Germinal center (tissue), 1 donor: ENCODE measurements around the gene MISP3.
A peak's percentile ranks its signal among the peaks of the same experiment; 100 is the strongest.

Experiments
- DNase-seq: peaks from one replicate; pipeline ENCODE4 v3.0.0; 2012; ENCODE audit warnings: mixed read lengths, low spot score

MISP3 gene

DNA sequence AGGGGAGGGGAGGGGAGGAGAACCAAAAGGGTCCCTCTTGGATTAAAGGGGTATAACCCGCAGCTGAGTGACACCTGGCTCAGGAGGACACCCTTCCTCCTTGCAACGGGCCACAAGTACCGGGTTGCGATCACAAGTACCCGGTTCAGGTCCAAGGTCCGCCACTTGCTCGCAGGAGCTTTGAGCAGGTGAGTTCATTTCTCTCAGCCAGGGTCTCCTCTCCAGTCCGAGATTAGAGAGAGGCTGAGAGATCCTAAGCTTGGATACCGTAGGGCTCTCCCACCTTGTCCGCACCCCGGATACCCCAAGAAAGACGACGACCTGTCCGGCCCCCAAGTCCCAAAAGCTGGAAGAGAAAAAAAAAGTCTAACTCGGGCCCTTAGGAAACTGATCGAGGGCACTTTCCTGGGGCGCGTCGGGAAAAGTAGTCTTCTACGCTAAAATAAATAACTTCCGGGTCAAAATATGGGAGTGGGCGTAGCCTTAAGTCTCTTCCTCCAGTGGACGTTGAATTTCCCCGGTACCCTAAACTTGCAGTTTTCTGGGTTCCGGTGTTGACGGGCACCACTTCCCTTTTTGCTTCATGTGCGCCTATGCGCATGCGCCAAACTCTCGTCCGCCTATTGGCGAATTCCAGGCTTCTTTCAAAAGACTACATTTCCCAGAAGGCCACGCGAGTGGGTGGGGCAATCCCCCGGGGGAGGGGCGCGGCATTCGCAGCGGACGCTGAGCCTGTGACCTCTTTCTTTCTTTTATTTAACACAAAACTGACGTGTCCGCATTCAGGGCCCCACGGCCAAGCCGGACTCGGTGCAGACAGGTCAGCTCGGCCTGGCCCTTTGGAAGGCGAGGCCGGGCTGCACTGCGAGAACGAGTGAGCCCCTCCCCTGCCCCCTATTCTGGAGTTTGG lies 8.6 kb downstream of the MISP3 start:
- peak; percentile 98 for DNase-seq

- no peak for DNase-seq
Observed at GRCh38 chr19:14081797-14082674, 9.4 kb downstream of the MISP3 start.

DNA sequence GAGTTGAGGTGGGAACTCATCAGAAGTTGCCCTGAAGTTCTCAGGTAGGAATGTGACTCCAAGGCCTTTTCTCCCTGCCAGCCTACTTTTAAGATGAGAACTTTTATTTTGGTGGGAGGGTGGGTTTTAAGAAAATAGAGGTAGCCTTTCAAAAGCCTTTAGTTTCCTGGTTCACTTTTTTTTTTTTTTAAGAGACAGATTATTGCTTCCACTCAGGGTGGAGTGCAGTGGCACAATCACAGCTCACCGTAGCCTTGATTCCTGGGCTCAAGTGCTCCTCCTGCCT lies 10.0 kb downstream of the MISP3 start:
- no peak for DNase-seq

DNA sequence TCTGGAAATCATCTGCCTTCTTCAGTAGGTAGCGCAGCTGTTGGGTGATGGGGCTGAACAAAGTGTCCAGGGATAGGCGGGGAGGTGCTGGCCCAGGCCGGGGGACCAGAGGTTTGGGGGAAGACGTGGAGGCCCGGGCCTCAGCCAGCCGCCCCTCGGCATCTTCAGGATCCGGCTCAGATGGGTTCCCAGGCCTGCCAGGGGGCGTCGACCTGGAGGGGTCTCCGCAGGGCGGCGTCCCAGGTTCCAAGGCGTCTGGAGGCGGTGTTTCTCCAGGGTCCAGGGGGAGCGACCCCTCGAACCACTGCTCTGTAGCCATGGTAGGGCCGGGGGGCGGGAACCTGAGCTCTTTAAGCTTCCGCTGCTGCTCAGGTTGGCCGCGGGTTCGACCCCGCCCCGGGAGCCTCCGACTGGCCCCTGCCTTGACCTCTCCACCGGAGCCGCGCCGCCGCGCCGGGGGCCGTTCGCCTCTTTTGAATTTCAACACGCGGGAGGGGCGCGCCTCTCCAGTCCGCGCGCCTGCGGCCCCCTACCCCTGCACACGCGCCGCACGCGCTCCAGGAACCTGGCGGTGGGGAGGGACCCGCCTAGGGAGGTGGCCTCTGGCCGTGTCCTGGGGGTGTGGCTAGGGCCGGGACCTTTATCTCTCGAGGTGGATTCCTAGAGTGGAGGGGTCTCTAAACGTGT lies 12.9 kb downstream of the MISP3 start, which contains the start of gene C19orf67:
TSS of gene C19orf67 (minus strand) at position 475 of the 687 bp plus-strand sequence. CDS start at position 319, 156 bp downstream.
- no peak for DNase-seq

- DNase-seq = no peak
Observed at GRCh38 chr19:14086098-14086497, 13.5 kb downstream of the MISP3 start.

- no peak for DNase-seq
Observed at GRCh38 chr19:14088634-14089411, 16.2 kb downstream of the MISP3 start.

DNA sequence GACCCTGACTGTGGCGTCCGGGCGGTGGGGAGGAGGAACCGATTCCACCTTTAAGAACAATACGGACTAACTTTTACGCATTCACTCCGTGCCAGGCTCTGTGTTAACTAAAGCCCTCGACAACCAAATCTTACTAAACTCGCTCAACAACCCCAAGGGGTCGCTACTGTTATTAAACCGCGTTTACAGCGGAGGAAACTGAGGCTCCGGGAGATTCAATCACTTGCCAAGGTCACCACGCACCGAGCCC lies 16.8 kb downstream of the MISP3 start:
- peak; percentile 25 for DNase-seq

DNA sequence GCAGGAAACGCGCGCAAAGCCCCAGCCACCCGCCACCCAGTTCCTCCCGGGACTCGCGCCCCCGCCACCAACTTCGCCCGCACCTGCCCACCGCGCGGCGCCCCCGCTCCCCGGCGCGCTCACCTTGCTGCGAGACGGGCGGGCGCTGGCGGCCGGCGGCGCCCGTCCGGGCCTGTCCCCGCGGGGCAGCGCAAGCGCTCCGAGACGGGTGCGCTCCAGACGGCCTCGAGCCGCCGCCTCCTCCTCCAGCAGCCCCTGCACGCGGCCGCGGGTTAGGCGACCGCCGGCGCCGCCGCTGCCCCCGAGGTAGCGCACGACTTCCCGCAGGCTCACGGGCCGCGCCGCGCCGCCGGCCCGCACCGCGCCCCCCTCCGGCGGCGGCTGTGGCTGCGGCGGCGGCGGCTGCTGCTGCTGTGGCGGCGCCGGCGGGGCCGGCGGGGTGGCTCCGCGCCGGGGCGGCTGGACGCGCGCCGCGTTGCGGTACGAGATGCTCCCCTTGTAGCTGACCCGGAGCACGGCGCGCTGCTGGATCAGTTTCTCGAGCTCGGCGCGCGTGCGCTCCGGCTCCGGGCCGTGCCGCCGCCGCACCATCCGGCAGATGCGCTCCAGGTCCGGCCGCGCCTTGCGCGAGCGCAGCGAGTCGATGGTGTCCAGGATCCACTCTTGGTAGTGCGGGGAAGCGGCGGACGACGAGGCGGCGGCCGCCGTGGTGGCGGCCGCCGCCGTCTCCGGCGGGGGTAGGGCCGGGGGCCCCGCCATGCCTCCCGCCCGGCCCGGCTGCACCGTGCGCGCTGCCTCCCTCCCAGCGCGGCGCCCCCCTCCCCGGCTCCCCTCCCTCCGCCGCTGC lies 17.3 kb downstream of the MISP3 start:
- peak; percentile 56 for DNase-seq

DNA sequence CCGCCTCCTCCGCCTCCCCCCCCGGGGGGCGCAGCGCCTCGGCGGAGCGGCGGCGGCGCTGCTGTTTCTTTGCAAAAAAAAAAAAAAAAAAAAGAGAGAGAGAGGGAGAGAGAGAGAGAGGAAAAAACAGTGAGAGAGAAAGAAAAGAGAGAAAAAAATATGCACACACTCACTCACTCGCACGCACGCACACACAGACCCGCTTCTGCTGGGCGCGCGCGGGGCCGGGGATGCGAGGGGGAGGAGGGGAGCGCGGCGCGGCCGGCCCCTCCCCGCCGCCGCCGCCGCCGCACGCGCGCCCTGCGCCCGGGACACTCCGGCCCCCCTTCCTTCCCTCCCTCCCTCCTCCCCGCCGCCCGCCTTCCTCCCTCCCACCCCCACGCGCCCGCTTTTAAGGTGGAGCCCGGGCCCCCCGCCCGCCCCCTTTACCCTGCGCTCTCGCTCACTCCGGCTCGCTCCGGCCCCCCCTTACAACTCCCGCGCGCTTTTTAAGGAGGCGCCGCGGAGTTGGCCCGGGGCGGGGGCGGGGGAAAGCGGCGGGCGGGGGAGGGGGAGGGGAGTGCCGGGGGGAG lies 18.0 kb downstream of the MISP3 start, which contains the start of gene SAMD1:
TSS of gene SAMD1 (minus strand) at position 243 of the 572 bp plus-strand sequence.
- DNase-seq = peak; percentile 88

DNA sequence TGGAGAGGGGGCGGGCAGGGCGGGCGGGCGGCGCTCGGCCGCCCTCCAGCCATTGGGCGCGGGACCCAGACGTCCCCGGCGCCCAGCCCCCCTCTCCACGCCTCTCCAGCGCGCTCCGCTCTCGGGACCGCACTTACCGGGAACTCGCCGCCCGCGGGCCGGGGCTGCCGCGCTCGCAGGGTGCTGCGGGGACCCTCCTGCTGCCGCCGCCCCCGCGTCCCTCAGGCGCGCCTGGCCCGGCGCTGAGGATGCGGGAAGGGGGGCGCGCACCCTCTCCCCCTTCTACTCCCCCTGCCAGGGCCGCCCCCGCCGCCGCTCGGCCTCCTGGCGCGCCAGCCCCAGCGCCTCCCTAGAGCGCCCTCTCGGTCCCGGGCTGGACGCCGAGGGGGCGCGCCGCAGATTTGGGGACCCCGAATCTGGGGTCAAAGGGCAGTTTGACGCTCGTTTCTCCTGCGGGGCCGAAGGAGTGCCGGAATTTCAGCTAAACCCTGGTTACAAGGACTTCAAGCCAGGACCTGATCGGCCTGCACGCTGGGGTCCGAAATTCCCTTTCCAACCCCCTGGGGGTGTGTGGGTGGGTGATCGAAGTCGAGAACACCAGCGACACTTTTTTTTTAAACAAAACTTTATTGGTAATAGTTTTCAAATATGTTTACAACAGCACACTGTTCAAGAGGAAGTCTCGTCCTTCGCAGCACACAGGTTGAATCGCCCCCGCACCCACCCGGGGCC lies 18.7 kb downstream of the MISP3 start:
- peak; percentile 91 for DNase-seq

GRCh38 chr19:14091813-14092462 lies 19.4 kb downstream of the MISP3 start:
- peak; percentile 61 for DNase-seq

GRCh38 chr19:14093117-14093823 lies 20.7 kb downstream of the MISP3 start:
- no peak for DNase-seq

DNA sequence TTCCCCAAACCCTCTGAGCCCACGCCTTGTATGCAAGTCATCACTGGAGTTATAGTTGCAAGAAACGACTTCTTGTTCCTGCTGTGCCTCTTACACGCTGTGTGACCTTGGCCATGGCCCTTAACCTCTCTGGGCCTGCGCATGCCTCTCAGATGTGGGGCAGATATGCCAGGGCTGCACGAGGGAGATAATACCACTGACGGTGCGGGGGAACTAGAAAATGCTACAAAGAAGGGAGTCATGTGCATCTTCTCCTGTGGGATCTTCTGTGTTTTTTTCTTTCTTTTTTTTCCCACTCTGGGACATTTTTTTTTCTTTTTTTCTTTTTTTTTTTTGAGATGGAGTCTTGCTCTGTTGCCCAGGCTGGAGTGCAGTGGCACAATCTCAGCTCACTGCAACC lies 22.3 kb downstream of the MISP3 start:
- DNase-seq = no peak

DNA sequence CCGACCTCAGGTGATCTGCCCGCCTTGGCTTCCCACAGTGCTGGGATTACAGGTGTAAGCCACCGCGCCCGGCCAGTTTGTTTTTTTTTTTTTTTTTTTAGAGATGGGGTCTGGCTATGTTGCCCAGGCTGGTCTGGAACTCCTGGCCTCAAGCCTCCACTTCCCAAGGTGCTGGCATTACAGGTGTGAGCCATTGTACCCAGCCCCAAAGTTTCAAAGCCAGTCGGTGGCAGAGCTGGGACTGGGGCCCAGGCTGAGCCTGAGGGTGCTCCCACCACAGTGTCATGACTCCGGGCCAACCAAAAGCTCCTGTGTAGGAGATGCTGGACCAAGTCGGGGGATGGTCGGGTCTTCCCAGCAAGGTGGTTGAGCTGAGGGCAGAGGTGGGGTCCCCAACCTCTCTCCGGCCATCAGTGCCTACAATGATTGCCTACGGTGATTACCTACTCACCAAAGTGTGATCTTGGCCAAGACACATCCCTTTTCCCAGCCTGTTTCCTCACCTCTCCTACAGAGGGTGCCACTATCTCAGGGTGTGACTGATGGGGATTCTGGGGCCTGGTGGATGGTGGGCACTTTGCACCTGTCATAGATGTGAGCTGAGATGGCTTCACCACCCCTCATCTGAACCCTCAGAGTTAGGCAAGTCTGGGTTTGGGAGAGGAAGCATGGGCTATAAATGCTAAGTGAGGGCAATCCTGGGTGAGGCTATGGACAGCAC lies 23.8 kb downstream of the MISP3 start:
- no peak for DNase-seq

GRCh38 chr19:14097532-14098151 lies 25.1 kb downstream of the MISP3 start:
- DNase-seq = no peak

DNA sequence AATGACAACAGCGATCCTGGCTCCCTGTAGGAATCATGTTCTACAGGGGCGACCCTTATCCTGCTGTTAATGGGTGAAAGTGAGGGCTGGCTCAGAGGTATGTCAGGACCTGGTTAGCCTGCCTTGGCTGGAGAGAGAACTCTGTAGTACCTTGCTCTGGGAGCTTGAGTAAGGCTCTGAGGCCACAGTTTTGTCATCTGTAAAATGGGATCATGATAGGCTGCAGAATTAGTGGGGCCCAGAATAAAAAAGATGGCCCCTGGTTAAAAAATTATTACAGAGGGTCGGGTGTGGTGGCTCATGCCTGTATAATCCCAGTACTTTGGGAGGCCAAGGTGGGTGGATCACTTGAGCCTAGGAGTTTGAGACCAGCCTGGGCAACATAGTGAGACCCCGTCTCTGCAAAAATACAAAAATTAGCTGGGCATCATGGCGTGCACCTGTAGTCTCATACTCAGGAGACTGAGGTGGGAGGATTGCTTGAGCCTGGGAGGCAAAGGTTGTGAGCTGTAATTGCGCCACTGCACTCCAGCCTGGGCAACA lies 28.5 kb downstream of the MISP3 start:
- DNase-seq = no peak

DNA sequence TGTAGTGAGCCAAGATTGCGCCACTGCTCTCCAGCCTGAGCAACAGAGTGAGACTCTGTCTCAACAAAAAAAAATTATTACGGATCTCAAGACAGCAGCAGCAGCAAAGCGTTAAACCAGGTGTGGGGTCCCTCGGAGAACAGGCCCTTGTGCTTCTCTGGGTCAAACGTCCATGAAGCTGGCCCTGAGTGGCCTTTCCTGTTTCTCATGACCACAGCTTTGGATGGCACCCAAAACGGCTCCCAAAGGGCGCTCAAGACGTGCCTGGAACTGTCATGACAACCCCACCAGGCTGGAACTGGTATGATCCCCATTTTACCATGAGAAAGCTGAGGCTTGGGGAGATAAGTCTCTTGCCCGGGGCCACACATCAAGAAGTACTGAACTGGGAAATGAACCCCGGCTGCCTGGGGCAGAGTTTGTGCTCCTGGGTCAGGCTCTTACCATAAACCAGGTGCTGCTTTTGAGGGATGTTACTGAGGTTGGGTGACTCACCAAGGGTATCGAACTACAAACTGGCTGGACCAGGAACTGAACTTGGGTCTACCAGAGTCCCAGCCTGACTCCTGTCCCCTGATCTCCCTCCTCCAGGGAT lies 29.6 kb downstream of the MISP3 start:
- DNase-seq = no peak
